A673 (cell line): ENCODE results near the gene TRIM32.

ENCODE experiments used
- CTCF ChIP-seq: fragments of 300-800, 200-600 bp; sonication (generic); conservative IDR thresholded peaks from 2 replicates; pipeline ENCODE4 v1.5.1; 2017; ENCODE audit warnings: low read depth, mild to moderate bottlenecking, antibody characterized with exemption, low read length, moderate library complexity, mixed read lengths
- EZH2 ChIP-seq: fragments of 200-600 bp; sonication (generic); IDR thresholded peaks from 2 replicates; pipeline ENCODE4 v1.6.1; 2017; ENCODE audit warnings: borderline replicate concordance, low read depth, mild to moderate bottlenecking, mixed read lengths, antibody characterized with exemption, low read length; ENCODE audit not compliant: poor library complexity, severe bottlenecking

DNA sequence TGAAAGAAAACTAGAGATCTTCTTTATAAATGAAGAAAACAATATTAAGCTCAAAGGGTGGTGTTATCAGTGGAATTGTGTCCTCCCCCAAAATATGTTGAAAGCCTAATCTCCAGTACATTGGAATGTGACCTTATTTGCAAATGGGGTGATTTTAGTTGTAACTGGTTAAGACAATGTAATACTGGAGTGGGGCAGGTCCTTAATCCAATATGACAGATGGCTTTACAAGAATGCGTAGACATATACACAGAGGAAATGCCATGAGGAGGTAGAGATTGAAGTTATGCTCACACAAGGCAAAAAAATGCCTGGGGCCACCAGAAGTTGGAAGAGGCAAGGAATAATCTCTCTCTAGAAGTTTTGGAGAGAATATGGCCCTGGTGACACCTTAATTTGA is 13.7 kb upstream of the TRIM32 start:
- TF ChIP-seq EZH2, result no peak
- no peak for TF ChIP-seq CTCF
